Smooth muscle cell (in vitro differentiated cells): Measurements from ENCODE around the gene KLK11. TPM values are rescaled to one million over a fixed set of nuclear protein-coding genes. Genes with fewer than 3 reads are reported as not detected.
"Not testable (repeated sequence)": the region's sequence is repeated elsewhere in the genome, so short reads cannot be mapped to it uniquely, and the experiment has no call there.

Source experiments
- DNase-seq: peaks from one replicate; lab custom pipeline; 2025; ENCODE audit not compliant: unreplicated experiment; lab: John Stamatoyannopoulos, UW
- H2AFZ ChIP-seq: fragments of 200-600 bp; sonication (generic); 2 replicates; pipeline ENCODE4 v1.6.0; 2016; ENCODE audit warnings: antibody characterized with exemption, low read depth, mild to moderate bottlenecking
- H3F3A ChIP-seq: fragments of 200-600 bp; sonication (generic); 2 replicates; pipeline ENCODE4 v1.6.0; 2017; ENCODE audit warnings: antibody characterized with exemption, low read depth
- H3K27ac ChIP-seq: fragments of 200-600 bp; sonication (generic); 2 replicates; pipeline ENCODE4 v1.5.1; 2016; ENCODE audit warnings: low read depth, mild to moderate bottlenecking
- H3K27me3 ChIP-seq: fragments of 200-600 bp; sonication (generic); 2 replicates; pipeline ENCODE4 v1.6.1; 2016; ENCODE audit warnings: low read depth, mild to moderate bottlenecking
- H3K36me3 ChIP-seq: fragments of 200-600 bp; sonication (generic); 2 replicates; pipeline ENCODE4 v1.5.1; 2016; ENCODE audit warnings: low read depth
- H3K4me1 ChIP-seq: fragments of 200-600 bp; sonication (generic); 2 replicates; pipeline ENCODE4 v1.5.1; 2016; ENCODE audit warnings: low read depth
- H3K4me2 ChIP-seq: fragments of 200-600 bp; sonication (generic); 2 replicates; pipeline ENCODE4 v1.6.0; 2016; ENCODE audit warnings: mild to moderate bottlenecking
- H3K4me3 ChIP-seq: fragments of 200-600 bp; sonication (generic); 2 replicates; pipeline ENCODE4 v1.5.1; 2016; ENCODE audit warnings: mild to moderate bottlenecking
- H3K79me2 ChIP-seq: fragments of 200-600 bp; sonication (generic); 2 replicates; pipeline ENCODE4 v1.6.0; 2016; ENCODE audit warnings: low read depth, mild to moderate bottlenecking
- H3K9ac ChIP-seq: fragments of 200-600 bp; sonication (generic); 2 replicates; pipeline ENCODE4 v1.6.0; 2016; ENCODE audit warnings: low read depth
- H3K9me3 ChIP-seq: fragments of 200-600 bp; sonication (generic); replicated peaks from 2 replicates; pipeline ENCODE4 v1.5.1; 2016; ENCODE audit warnings: low read depth
- H4K20me1 ChIP-seq: fragments of 200-600 bp; sonication (generic); 2 replicates; pipeline ENCODE4 v1.6.0; 2016; ENCODE audit warnings: low read depth
- CTCF ChIP-seq: fragments of 200-600 bp; sonication (generic); IDR thresholded peaks from 2 replicates; pipeline ENCODE4 v1.5.1; 2017; ENCODE audit warnings: borderline replicate concordance, mild to moderate bottlenecking, antibody characterized with exemption; ENCODE audit not compliant: insufficient read depth, poor library complexity, severe bottlenecking
- WGBS: methylation state at CpG from one replicate; pipeline ENCODE4 v1.1.7; 2016; ENCODE audit warnings: low lambda C conversion rate; 5-methylcytosine and 5-hydroxymethylcytosine counted together
- polyA plus RNA-seq: library from polyadenylated mRNA; unstranded; fragments of >200 nt; fragmentation: Nextera tagmentation; extraction: Ambion mirVana; gene quantifications from 2 replicates; pipeline ENCODE4 v1.2.1, GENCODE V29; 2016
- total RNA-seq: library from RNA; depleted of rRNA; stranded (reverse); fragments of >200 nt; gene quantifications from 2 replicates; pipeline ENCODE4 v1.2.3, GENCODE V29; 2014

KLK11 gene
- total and polyA plus RNA-seq, 2 experiments from 2014 or later, result 0.97 to 2.1 TPM

- WGBS, result 90% methylated on average over 2 of the region's 2 CpGs
- Histone ChIP-seq H2AFZ (no peak overlapping the region), H3K27ac (no peak overlapping the region)
Observed at GRCh38 chr19:50994129-50994528, 32.3 kb downstream of the KLK11 start.

GRCh38 chr19:50992666-50993035, 33.8 kb downstream of the KLK11 start:
- no peak overlapping the region for H3K9ac ChIP-seq
- no peak overlapping the region for H3K27ac ChIP-seq
- no peak overlapping the region for H3K4me2 ChIP-seq

More at GRCh38 chr19:50994129-50994528, 32.3 kb downstream of the KLK11 start:
- Histone ChIP-seq H3K36me3 (no peaks in the 10 kb centered on the region), H3K4me1 (no peaks in the 10 kb centered on the region), H3K4me3 (no peak overlapping the region), H3K9me3 (no peaks in the 10 kb centered on the region), H3F3A (no peaks in the 10 kb centered on the region), H3K4me2 (no peak overlapping the region), H3K79me2 (no peaks in the 10 kb centered on the region), H3K9ac (no peak overlapping the region), H4K20me1 (no peaks in the 10 kb centered on the region), H3K27me3 (peaks cover 3% of the 10 kb centered on the region)
- no peak for DNase-seq
- no peak for TF ChIP-seq CTCF

GRCh38 chr19:50984416-50984815, 42.0 kb downstream of the KLK11 start:
- not testable (repeated sequence) for H3K27ac ChIP-seq, H3K9me3 ChIP-seq, H2AFZ ChIP-seq, H3K79me2 ChIP-seq, H4K20me1 ChIP-seq, H3K36me3 ChIP-seq, H3K4me1 ChIP-seq, H3K4me2 ChIP-seq, H3K9ac ChIP-seq, H3F3A ChIP-seq, DNase-seq, H3K4me3 ChIP-seq
- WGBS, result 89% methylated on average over 14 of the region's 14 CpGs
- peaks cover 19% of the 10 kb centered on the region for H3K27me3 ChIP-seq

More at GRCh38 chr19:50992666-50993035, 33.8 kb downstream of the KLK11 start:
- no peak for TF ChIP-seq CTCF
- Histone ChIP-seq H3K9me3 (no peaks in the 10 kb centered on the region), H3K79me2 (no peaks in the 10 kb centered on the region), H3K4me1 (no peaks in the 10 kb centered on the region), H3K36me3 (no peaks in the 10 kb centered on the region), H3F3A (no peaks in the 10 kb centered on the region), H3K27me3 (peaks cover 3% of the 10 kb centered on the region), H4K20me1 (no peaks in the 10 kb centered on the region), H2AFZ (no peak overlapping the region), H3K4me3 (no peak overlapping the region)
- no peak for DNase-seq
- WGBS, result 90% methylated on average over 2 of the region's 2 CpGs

GRCh38 chr19:50983625-50984292, 42.7 kb downstream of the KLK11 start, which contains the start of gene KLK7:
TSS of gene KLK7 (minus strand) at chr19:50983917. CDS start at chr19:50982399, 1,518 bp downstream.
- H3F3A ChIP-seq, result no peaks in the 10 kb centered on the region
- H3K79me2 ChIP-seq, result no peaks in the 10 kb centered on the region
- WGBS, result 41% methylated on average over 23 of the region's 28 CpGs
- H3K27me3 ChIP-seq, result peaks cover 19% of the 10 kb centered on the region
- H2AFZ ChIP-seq, result no peak within 1 kb of the TSS
- TF ChIP-seq CTCF, result no peak
- no peaks in the 10 kb centered on the region for H3K36me3 ChIP-seq
- H3K9ac ChIP-seq, result no peak within 1 kb of the TSS
- no peaks in the 10 kb centered on the region for H3K9me3 ChIP-seq
- DNase-seq, result no peak
- no peak within 1 kb of the TSS for H3K27ac ChIP-seq
- H3K4me3 ChIP-seq, result no peak within 1 kb of the TSS
- H3K4me2 ChIP-seq, result no peak within 1 kb of the TSS
- H3K4me1 ChIP-seq, result no peaks in the 10 kb centered on the region
- no peaks in the 10 kb centered on the region for H4K20me1 ChIP-seq
